Measurements from ENCODE around the gene ELF4. TPM values are rescaled to one million over a fixed set of nuclear protein-coding genes. Genes with fewer than 3 reads are reported as not detected.

Gene ELF4
- total RNA-seq, 1 donor from 2014 or later = 9.0 TPM

DNA sequence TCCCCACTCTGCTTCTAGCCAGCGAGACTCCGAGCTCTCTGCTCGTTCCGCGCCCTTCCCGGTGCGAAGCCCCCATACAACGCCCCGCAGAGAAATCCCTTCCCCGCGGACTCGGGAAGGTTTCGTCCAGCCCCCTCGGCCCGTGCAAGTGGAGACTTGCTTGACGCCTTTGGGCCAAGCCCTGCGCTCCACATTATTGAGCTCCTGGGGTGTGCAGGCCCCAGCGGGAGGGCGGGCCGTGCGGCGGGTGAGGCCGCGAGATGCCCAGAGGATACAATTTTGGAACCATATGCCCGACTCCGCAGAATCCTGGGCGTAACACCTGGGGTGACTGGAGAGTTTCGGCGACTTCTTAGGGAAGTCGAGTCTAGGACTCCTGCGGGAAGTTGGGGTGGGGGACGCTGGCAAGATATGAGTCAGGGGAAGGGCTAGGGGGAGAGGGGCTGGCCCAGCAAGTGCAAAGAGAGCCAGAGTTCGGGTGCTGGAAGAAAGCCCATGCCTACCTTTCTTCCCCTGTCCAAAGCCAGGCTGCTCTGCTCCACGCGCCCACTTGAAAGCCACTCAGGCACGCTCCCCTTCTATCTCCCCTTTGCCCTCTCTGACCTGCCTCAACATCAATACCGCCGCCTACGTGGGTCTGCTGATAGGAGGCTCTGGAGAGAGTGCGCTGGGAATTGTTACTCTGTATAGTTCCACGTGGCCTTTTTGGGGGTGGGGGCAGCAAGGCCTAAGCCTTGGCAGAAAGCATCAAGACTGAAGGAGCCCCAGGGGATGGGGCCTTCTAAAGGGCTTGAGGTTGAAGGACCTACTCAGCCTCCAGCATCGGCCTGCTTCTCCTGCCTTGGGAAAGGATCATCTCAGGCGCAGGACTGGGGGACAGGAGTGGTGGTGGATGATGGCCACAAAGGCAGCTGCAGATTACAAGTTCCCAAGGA lies 1.2 kb upstream of the ELF4 start:
- Histone ChIP-seq H3K27me3 (ENCODE audit: control insufficient read depth, insufficient read depth, low read length) (no peaks in the 10 kb centered on the region), H3K4me3 (ENCODE audit: low read depth, low read length) (peak overlapping the region; percentile 60), H3K36me3 (ENCODE audit: control insufficient read depth, insufficient read depth, low read length) (no peaks in the 10 kb centered on the region)
- FAIRE-seq (no peak), DNase-seq (ENCODE audit: low read depth) (peak; percentile 60)
- TF ChIP-seq, protein P1, sequence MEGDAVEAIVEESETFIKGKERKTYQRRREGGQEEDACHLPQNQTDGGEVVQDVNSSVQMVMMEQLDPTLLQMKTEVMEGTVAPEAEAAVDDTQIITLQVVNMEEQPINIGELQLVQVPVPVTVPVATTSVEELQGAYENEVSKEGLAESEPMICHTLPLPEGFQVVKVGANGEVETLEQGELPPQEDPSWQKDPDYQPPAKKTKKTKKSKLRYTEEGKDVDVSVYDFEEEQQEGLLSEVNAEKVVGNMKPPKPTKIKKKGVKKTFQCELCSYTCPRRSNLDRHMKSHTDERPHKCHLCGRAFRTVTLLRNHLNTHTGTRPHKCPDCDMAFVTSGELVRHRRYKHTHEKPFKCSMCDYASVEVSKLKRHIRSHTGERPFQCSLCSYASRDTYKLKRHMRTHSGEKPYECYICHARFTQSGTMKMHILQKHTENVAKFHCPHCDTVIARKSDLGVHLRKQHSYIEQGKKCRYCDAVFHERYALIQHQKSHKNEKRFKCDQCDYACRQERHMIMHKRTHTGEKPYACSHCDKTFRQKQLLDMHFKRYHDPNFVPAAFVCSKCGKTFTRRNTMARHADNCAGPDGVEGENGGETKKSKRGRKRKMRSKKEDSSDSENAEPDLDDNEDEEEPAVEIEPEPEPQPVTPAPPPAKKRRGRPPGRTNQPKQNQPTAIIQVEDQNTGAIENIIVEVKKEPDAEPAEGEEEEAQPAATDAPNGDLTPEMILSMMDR (IDR thresholded peaks at IDR 0.05; ENCODE audit: insufficient read depth, low read length, severe bottlenecking) = no peak

DNA sequence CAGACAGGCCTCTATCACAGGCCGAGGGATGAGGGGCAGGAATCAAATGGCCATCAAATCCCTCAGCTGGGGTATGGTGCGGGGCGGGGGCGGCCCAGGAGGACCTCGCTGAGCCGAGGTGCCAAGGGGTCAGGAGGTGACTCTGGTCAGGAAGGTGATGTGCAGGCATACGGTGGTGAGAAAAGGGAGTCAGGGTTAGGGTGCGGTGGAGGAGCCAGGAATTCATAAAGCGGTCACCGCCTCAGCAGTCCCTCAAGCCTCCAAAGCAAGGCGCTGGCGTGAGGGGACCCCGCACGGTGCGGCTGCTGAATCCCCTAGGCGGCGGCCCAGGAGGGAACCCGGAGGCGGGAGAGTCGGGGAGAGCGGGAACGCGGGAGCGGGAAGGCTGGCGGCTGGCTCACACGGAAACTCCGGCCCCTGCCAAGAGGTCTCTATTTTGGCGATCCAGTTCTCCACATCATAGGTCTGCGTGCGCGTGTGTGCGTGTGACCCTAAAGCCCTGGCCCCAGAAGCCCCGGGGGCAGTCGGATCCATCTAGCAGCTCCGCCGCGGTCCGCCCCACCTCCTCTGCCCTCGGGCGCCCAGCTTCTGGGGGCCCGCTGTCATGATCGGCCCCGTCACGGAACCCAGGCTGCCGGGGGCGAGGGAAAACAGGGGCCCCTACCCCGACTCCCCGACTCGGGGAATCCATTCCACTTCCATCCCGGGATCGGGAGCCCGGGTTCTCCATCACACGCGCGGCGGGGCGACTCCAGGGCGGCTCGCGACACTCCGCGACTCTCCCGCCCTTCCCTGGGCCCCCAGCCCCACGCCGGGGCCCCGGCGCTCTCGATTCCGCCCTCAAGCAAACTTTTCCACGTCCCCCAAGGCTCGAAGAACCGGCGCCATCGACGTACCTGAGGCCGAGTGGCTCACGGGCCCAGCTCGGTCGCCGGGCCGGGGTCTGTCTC lies 593 bp downstream of the ELF4 start:
- TF ChIP-seq, protein P1 (IDR thresholded peaks at IDR 0.05; ENCODE audit: insufficient read depth, low read length, severe bottlenecking) = no peak
- DNase-seq (ENCODE audit: low read depth) (no peak), FAIRE-seq (no peak)

DNA sequence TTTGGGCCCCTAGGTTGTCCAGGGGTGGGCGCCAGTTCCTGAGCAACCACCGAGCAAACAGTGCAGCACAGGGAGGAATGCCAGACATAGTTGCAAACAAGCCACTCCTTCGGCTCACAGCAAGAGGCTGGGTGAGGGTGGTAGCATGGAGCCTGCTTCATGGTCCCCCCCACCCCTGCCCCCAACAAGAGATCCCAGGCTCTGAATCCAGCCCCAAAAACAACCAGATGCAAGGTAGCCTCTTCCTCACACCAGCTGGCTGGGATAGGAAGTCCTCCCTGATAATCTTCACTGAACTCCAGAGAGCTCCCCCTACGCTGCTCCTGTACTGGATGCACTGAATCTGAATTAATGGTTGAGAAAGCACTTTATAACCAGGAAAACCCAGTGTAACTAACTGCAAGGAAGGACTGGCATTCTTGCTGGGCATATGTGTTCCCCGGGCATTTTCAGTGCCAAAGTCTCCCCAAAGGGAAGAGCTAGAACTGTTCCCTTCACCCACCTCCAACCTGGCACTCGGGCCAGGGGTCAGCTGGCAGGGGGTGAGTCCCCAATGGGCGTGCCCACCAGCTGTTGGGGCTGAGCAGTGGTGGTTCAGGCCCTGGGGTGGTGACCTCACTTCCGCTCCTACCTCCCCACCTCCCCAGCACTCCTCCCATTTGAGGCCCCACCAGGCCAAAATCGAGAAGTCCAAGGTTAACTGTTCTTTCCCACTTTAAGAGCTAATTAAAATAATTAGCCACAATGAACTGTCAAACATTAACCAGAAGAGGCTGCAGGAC lies 1.5 kb downstream of the ELF4 start:
- FAIRE-seq (no peak), DNase-seq (ENCODE audit: low read depth) (peak; percentile 42)
- TF ChIP-seq, protein P1 (IDR thresholded peaks at IDR 0.05; ENCODE audit: insufficient read depth, low read length, severe bottlenecking) = no peak
- no peaks in the 10 kb centered on the region for H3K27me3 ChIP-seq (ENCODE audit: control insufficient read depth, insufficient read depth, low read length)
- H3K4me3 ChIP-seq (ENCODE audit: low read depth, low read length) = peak overlapping the region; percentile 60
- no peaks in the 10 kb centered on the region for H3K36me3 ChIP-seq (ENCODE audit: control insufficient read depth, insufficient read depth, low read length)

More for the DNA sequence above, 593 bp downstream of the ELF4 start:
- no peaks in the 10 kb centered on the region for H3K27me3 ChIP-seq (ENCODE audit: control insufficient read depth, insufficient read depth, low read length)
- peak overlapping the region; percentile 60 for H3K4me3 ChIP-seq (ENCODE audit: low read depth, low read length)
- H3K36me3 ChIP-seq (ENCODE audit: control insufficient read depth, insufficient read depth, low read length) = no peaks in the 10 kb centered on the region

- TF ChIP-seq, protein P1 (IDR thresholded peaks at IDR 0.05; ENCODE audit: insufficient read depth, low read length, severe bottlenecking) = no peak
- Histone ChIP-seq H3K4me3 (ENCODE audit: low read depth, low read length) (no peak overlapping the region), H3K36me3 (ENCODE audit: control insufficient read depth, insufficient read depth, low read length) (no peaks in the 10 kb centered on the region), H3K27me3 (ENCODE audit: control insufficient read depth, insufficient read depth, low read length) (no peaks in the 10 kb centered on the region)
- FAIRE-seq (no peak), DNase-seq (ENCODE audit: low read depth) (no peak)
Measured at GRCh38 chrX:130106071-130106470, 4.2 kb downstream of the ELF4 start.

GRCh38 chrX:130105244-130105643 lies 5.1 kb downstream of the ELF4 start:
- DNase-seq (ENCODE audit: low read depth) (no peak), FAIRE-seq (no peak)
- no peak overlapping the region for H3K4me3 ChIP-seq (ENCODE audit: low read depth, low read length)
- H3K27me3 ChIP-seq (ENCODE audit: control insufficient read depth, insufficient read depth, low read length) = no peaks in the 10 kb centered on the region
- TF ChIP-seq, protein P1 (IDR thresholded peaks at IDR 0.05; ENCODE audit: insufficient read depth, low read length, severe bottlenecking) = no peak
- no peaks in the 10 kb centered on the region for H3K36me3 ChIP-seq (ENCODE audit: control insufficient read depth, insufficient read depth, low read length)
